ENCODE measurements around the gene DAB1.
A peak's percentile ranks its signal among the peaks of the same experiment; 100 is the strongest.
"Not testable (repeated sequence)": the region's sequence is repeated elsewhere in the genome, so short reads cannot be mapped to it uniquely, and the experiment has no call there.

Gene DAB1

GRCh38 chr1:57357462-57357861 lies 66.4 kb downstream of the DAB1 start:
- no peak for DNase-seq

- DNase-seq = no peak
These were observed 70.2 kb downstream of the DAB1 start for GRCh38 chr1:57353654-57354053.

GRCh38 chr1:57350610-57351009 lies 73.2 kb downstream of the DAB1 start:
- no peak for DNase-seq

- DNase-seq = no peak
These were observed 74.9 kb downstream of the DAB1 start for GRCh38 chr1:57348921-57349320.

GRCh38 chr1:57345916-57346315 lies 77.9 kb downstream of the DAB1 start:
- DNase-seq = no peak

GRCh38 chr1:57344265-57344664 lies 79.6 kb downstream of the DAB1 start:
- DNase-seq = no peak

- not testable (repeated sequence) for DNase-seq
These were observed 80.5 kb downstream of the DAB1 start for GRCh38 chr1:57343298-57343915.

- DNase-seq = no peak
These were observed 82.1 kb downstream of the DAB1 start for GRCh38 chr1:57341721-57342120.

- peak; percentile 19 to 60 for DNase-seq
These were observed 83.4 kb downstream of the DAB1 start for GRCh38 chr1:57340334-57341070.

- DNase-seq = no peak
These were observed 86.2 kb downstream of the DAB1 start for GRCh38 chr1:57337623-57338022.

GRCh38 chr1:57336793-57337192 lies 87.1 kb downstream of the DAB1 start:
- DNase-seq = no peak

- no peak for DNase-seq
These were observed 92.2 kb downstream of the DAB1 start for GRCh38 chr1:57331620-57332019.

- DNase-seq = no peak
These were observed 93.9 kb downstream of the DAB1 start for GRCh38 chr1:57329937-57330336.

- peak; percentile 15 to 56 for DNase-seq
These were observed 94.8 kb downstream of the DAB1 start for GRCh38 chr1:57329001-57329527.

GRCh38 chr1:57327946-57328345 lies 95.9 kb downstream of the DAB1 start:
- no peak for DNase-seq

GRCh38 chr1:57327336-57327735 lies 96.5 kb downstream of the DAB1 start:
- DNase-seq = no peak

- peak in 1 of 2 experiments; percentile 5 for DNase-seq
These were observed 98.3 kb downstream of the DAB1 start for GRCh38 chr1:57325536-57325935.

GRCh38 chr1:57325117-57325516 lies 98.7 kb downstream of the DAB1 start:
- no peak for DNase-seq

- no peak for DNase-seq
These were observed 99.5 kb downstream of the DAB1 start for GRCh38 chr1:57324388-57324787.

- DNase-seq = no peak
These were observed 102.1 kb downstream of the DAB1 start for GRCh38 chr1:57321776-57322175.

- no peak for DNase-seq
These were observed 104.1 kb downstream of the DAB1 start for GRCh38 chr1:57319791-57320190.

- no peak for DNase-seq
These were observed 104.7 kb downstream of the DAB1 start for GRCh38 chr1:57319165-57319564.

- no peak for DNase-seq
These were observed 107.0 kb downstream of the DAB1 start for GRCh38 chr1:57316861-57317260.

- DNase-seq = no peak
These were observed 107.6 kb downstream of the DAB1 start for GRCh38 chr1:57316291-57316690.

- DNase-seq = no peak
These were observed 111.0 kb downstream of the DAB1 start for GRCh38 chr1:57312869-57313268.
